Measurements from ENCODE around the gene NTSR2.

DNA sequence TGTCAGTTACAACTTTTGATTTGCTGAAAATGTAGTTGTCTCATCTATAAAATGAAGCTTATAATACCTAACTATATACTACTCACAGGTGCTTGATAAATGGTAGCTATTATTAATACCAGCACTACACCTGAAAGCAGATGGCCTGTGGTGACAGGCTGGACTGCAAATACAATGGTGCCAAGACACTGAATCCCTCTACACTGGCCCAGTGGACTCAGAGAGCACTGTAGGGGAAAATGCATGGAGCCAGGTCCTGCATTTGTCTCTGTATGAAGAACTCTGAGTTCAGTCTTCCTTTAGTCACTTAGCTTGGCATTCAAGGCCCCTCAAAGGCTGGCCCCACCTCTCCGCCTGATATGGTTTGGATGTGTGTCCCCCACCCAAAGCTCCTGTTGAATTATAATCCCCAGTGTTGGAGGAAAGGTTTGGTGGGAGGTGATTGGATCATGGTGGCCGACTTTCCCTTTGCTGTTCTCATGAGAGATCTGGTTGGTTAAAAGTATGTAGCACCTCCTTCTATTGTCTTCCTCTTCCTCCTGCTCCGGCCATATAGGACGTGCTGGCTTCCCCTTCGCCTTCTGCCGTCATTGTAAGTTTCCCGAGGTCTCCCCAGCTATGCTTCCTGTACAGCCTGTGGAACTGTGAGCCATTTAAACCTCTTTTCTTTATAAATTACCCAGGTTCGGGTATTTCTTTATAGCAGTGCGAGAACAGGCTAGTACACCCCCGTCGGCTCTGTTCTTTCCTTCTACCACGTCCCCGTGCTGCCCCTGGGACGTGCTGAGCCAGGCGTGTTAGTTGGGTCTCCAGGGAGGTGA, 11.1 kb upstream of the NTSR2 start:
- TF ChIP-seq, protein P1, sequence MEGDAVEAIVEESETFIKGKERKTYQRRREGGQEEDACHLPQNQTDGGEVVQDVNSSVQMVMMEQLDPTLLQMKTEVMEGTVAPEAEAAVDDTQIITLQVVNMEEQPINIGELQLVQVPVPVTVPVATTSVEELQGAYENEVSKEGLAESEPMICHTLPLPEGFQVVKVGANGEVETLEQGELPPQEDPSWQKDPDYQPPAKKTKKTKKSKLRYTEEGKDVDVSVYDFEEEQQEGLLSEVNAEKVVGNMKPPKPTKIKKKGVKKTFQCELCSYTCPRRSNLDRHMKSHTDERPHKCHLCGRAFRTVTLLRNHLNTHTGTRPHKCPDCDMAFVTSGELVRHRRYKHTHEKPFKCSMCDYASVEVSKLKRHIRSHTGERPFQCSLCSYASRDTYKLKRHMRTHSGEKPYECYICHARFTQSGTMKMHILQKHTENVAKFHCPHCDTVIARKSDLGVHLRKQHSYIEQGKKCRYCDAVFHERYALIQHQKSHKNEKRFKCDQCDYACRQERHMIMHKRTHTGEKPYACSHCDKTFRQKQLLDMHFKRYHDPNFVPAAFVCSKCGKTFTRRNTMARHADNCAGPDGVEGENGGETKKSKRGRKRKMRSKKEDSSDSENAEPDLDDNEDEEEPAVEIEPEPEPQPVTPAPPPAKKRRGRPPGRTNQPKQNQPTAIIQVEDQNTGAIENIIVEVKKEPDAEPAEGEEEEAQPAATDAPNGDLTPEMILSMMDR (IDR thresholded peaks at IDR 0.05; ENCODE audit: extremely low read depth in 1 of 2, insufficient read depth in 1 of 2, low read depth in 1 of 2, low read length in 2 of 2) = no peak
- TF ChIP-seq, protein P2, sequence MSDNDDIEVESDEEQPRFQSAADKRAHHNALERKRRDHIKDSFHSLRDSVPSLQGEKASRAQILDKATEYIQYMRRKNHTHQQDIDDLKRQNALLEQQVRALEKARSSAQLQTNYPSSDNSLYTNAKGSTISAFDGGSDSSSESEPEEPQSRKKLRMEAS (IDR thresholded peaks at IDR 0.05; ENCODE audit: insufficient read depth, insufficient read length) = no peak
- TF ChIP-seq EZH2 (IDR thresholded peaks at IDR 0.05; ENCODE audit: borderline replicate concordance, low read depth, low read length, severe bottlenecking) = no peak
- TF ChIP-seq JUN (IDR thresholded peaks at IDR 0.05; ENCODE audit: borderline replicate concordance, insufficient read depth, insufficient read length, low read depth) = no peak
- no peak for TF ChIP-seq POLR2A (IDR thresholded peaks at IDR 0.05; ENCODE audit: low read depth, low read length)
- TF ChIP-seq MYC (IDR thresholded peaks at IDR 0.05; ENCODE audit: low read depth, low read length) = no peak
- no peak for TF ChIP-seq FOS (IDR thresholded peaks at IDR 0.05; ENCODE audit: borderline replicate concordance, insufficient read depth, low read length)
- no peak for TF ChIP-seq POLR2AphosphoS5 (IDR thresholded peaks at IDR 0.05; ENCODE audit: insufficient read depth, low read depth, low read length)
